GM23338 (cell line): Measurements from ENCODE around the gene UBE2F. TPM values are rescaled to one million over a fixed set of nuclear protein-coding genes. Genes with fewer than 3 reads are reported as not detected.

Experiments
- ATAC-seq: fragments of 200-7000 bp; cut with Tn5 transposase; 3 replicates; pipeline ENCODE4 v1.9.1; 2020
- DNase-seq: peaks from one replicate; pipeline ENCODE4 v3.0.0-alpha.2; 2015; ENCODE audit warnings: low spot score
- H2AFZ ChIP-seq: fragments of 200-600 bp; sonication (generic); 2 replicates; pipeline ENCODE4 v1.8.0; 2016; ENCODE audit warnings: antibody characterized with exemption, mild to moderate bottlenecking, moderate library complexity
- H3F3A ChIP-seq: fragments of 200-600 bp; sonication (generic); replicated peaks from 2 replicates; pipeline ENCODE4 v1.8.0; 2017; ENCODE audit warnings: antibody characterized with exemption, mixed run types, low read depth
- H3K27ac ChIP-seq: fragments of 200-600 bp; sonication (generic); 2 replicates; pipeline ENCODE4 v1.6.1; 2016; ENCODE audit warnings: low read depth
- H3K27me3 ChIP-seq: fragments of 200-600 bp; sonication (generic); 2 replicates; pipeline ENCODE4 v1.8.0; 2016; ENCODE audit warnings: mild to moderate bottlenecking, mixed run types, moderate library complexity; ENCODE audit not compliant: insufficient read depth
- H3K36me3 ChIP-seq: fragments of 200-600 bp; sonication (generic); 2 replicates; pipeline ENCODE4 v1.8.0; 2016; ENCODE audit warnings: mild to moderate bottlenecking; ENCODE audit not compliant: insufficient read depth
- H3K4me1 ChIP-seq: fragments of 200-600 bp; sonication (generic); 2 replicates; pipeline ENCODE4 v1.8.0; 2016; ENCODE audit warnings: mild to moderate bottlenecking, moderate library complexity; ENCODE audit not compliant: insufficient read depth
- H3K4me2 ChIP-seq: fragments of 200-600 bp; sonication (generic); 2 replicates; pipeline ENCODE4 v1.7.1; 2017; ENCODE audit warnings: mixed run types
- H3K4me3 ChIP-seq: fragments of 200-600 bp; sonication (generic); 2 replicates; pipeline ENCODE4 v1.6.1; 2016; ENCODE audit warnings: mixed run types
- H3K79me2 ChIP-seq: fragments of 200-600 bp; sonication (generic); replicated peaks from 2 replicates; pipeline ENCODE4 v1.8.0; 2017; ENCODE audit warnings: mild to moderate bottlenecking; ENCODE audit not compliant: insufficient read depth
- H3K9me2 ChIP-seq: fragments of 200-600 bp; sonication (generic); 2 replicates; pipeline ENCODE4 v1.8.0; 2017; ENCODE audit not compliant: insufficient read depth
- H4K20me1 ChIP-seq: fragments of 200-600 bp; sonication (generic); replicated peaks from 2 replicates; pipeline ENCODE4 v1.8.0; 2017; ENCODE audit warnings: mild to moderate bottlenecking; ENCODE audit not compliant: insufficient read depth
- H3K27ac Mint-ChIP-seq: 2 replicates; pipeline ENCODE4 v1.8.0; 2020; ENCODE audit warnings: inconsistent platforms, mild to moderate bottlenecking, moderate library complexity, mixed read lengths
- H3K27me3 Mint-ChIP-seq: 3 replicates; pipeline ENCODE4 v1.8.0; 2022; ENCODE audit warnings: low read depth, mild to moderate bottlenecking, moderate library complexity, mixed read lengths, inconsistent platforms; ENCODE audit not compliant: insufficient read depth, poor library complexity
- H3K36me3 Mint-ChIP-seq: 3 replicates; pipeline ENCODE4 v1.8.0; 2021; ENCODE audit warnings: low read depth, mild to moderate bottlenecking, inconsistent platforms, moderate library complexity, mixed read lengths
- H3K4me1 Mint-ChIP-seq: 3 replicates; pipeline ENCODE4 v1.8.0; 2020; ENCODE audit warnings: mild to moderate bottlenecking, inconsistent platforms, mixed read lengths
- H3K4me3 Mint-ChIP-seq: 3 replicates; pipeline ENCODE4 v1.8.0; 2021; ENCODE audit warnings: moderate library complexity, mild to moderate bottlenecking, inconsistent platforms, mixed read lengths
- H3K9me3 Mint-ChIP-seq: 3 replicates; pipeline ENCODE4 v1.8.0; 2020; ENCODE audit warnings: moderate library complexity, mild to moderate bottlenecking, inconsistent platforms, mixed read lengths
- CREB1 ChIP-seq: fragments of 250-450 bp; sonication (Bioruptor Pico); IDR thresholded peaks from 2 replicates; pipeline ENCODE4 v1.5.0; 2020; ENCODE audit warnings: low read depth, mild to moderate bottlenecking, moderate library complexity
- EZH2 ChIP-seq: fragments of 200-600 bp; sonication (generic); IDR thresholded peaks from one replicate; pipeline ENCODE4 v1.8.0; 2017; ENCODE audit warnings: antibody characterized with exemption, mild to moderate bottlenecking, low read depth; ENCODE audit not compliant: unreplicated experiment
- EZH2phosphoT487 ChIP-seq: fragments of 200-600 bp; sonication (generic); IDR thresholded peaks from one replicate; pipeline ENCODE4 v1.8.1; 2018; ENCODE audit warnings: antibody characterized with exemption; ENCODE audit not compliant: unreplicated experiment
- JUNB ChIP-seq: IDR thresholded peaks from one replicate; pipeline ENCODE4 v1.6.1; 2016; ENCODE audit warnings: antibody characterized with exemption; ENCODE audit not compliant: unreplicated experiment
- NANOG ChIP-seq: IDR thresholded peaks from 2 replicates; pipeline ENCODE4 v1.6.1; 2016; ENCODE audit warnings: antibody characterized with exemption, borderline replicate concordance
- POLR2AphosphoS5 ChIP-seq: IDR thresholded peaks from 2 replicates; pipeline ENCODE4 v1.6.1; 2016; ENCODE audit warnings: antibody characterized with exemption, low read depth
- STAT1 ChIP-seq: IDR thresholded peaks from one replicate; pipeline ENCODE4 v1.6.1; 2016; ENCODE audit warnings: antibody characterized with exemption; ENCODE audit not compliant: unreplicated experiment
- ZNF114 ChIP-seq: fragments of 250-450 bp; sonication (Bioruptor Pico); IDR thresholded peaks from 2 replicates; pipeline ENCODE4 v1.5.0; 2020; ENCODE audit warnings: mild to moderate bottlenecking, moderate library complexity
- ZNF331 ChIP-seq: fragments of 250-450 bp; sonication (Bioruptor Pico); IDR thresholded peaks from 2 replicates; pipeline ENCODE4 v1.5.0; 2020; ENCODE audit warnings: low read depth, mild to moderate bottlenecking, moderate library complexity
- polyA plus RNA-seq: library from polyadenylated mRNA; unstranded; fragments of >200 nt; fragmentation: Nextera tagmentation; extraction: Ambion mirVana; gene quantifications from 2 replicates; pipeline ENCODE4 v1.2.1, GENCODE V29; 2016
- total RNA-seq: library from RNA; depleted of rRNA; stranded (reverse); fragments of >200 nt; shearing (Covaris generic); gene quantifications from 2 replicates; pipeline ENCODE4 v1.2.3, GENCODE V29; 2014
- TF ChIP-seq, protein P1 (sequence below): IDR thresholded peaks from 2 replicates; pipeline ENCODE4 v1.6.1; 2016; ENCODE audit warnings: antibody characterized with exemption
- TF ChIP-seq, protein P2 (sequence below): IDR thresholded peaks from one replicate; pipeline ENCODE4 v1.6.1; 2018; ENCODE audit warnings: antibody characterized with exemption; ENCODE audit not compliant: unreplicated experiment
- TF ChIP-seq, protein P3 (sequence below), 2 experiments: fragments of 200-600 bp in 1 of 2; sonication (generic) in 1 of 2; conservative IDR thresholded peaks; 2 replicates each; pipeline versions ENCODE4 v1.5.1 to v1.6.1; 2016 to 2017; ENCODE audit warnings: antibody characterized with exemption in 2 of 2, low read depth in 2 of 2, mild to moderate bottlenecking in 2 of 2, moderate library complexity in 1 of 2

The UBE2F gene
- total and polyA plus RNA-seq, 2 experiments from 2014 or later: 98.2 to 106 TPM

DNA sequence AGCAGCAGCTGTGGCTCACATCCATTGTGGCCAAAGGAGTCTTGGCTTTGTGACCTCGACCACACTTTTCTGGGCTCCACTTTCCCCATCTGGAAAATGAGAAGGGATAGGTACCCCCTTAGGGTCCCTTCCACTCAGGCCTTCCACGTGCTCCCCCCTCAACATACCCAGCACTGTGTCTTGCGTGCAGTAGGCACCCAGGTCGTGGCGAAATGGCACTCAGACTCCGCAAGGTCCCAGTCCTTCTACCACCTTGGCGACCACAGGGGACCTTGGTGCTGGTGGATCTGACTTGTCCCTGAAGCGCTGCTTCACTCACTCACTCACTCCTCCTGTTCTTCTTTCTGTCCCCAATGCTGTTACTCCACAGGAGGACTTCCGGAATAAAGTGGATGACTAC lies 74.1 kb downstream of the UBE2F start:
- Histone ChIP-seq H3F3A (no peaks in the 10 kb centered on the region), H3K27ac (no peak overlapping the region), H3K79me2 (no peaks in the 10 kb centered on the region), H3K4me1 (no peaks in the 10 kb centered on the region), H3K27me3 (no peaks in the 10 kb centered on the region), H4K20me1 (0 out of 2 replicates have a peak, but pooled peaks cover 7% of the 10 kb centered on the region), H3K36me3 (peaks cover 8% of the 10 kb centered on the region), H3K4me3 (no peak overlapping the region), H3K4me2 (no peak overlapping the region), H2AFZ (no peak overlapping the region), H3K9me2 (no peaks in the 10 kb centered on the region)
- no peaks in the 10 kb centered on the region for H3K27me3 Mint-ChIP-seq
- no peak overlapping the region for H3K4me3 Mint-ChIP-seq
- TF ChIP-seq, protein P1, sequence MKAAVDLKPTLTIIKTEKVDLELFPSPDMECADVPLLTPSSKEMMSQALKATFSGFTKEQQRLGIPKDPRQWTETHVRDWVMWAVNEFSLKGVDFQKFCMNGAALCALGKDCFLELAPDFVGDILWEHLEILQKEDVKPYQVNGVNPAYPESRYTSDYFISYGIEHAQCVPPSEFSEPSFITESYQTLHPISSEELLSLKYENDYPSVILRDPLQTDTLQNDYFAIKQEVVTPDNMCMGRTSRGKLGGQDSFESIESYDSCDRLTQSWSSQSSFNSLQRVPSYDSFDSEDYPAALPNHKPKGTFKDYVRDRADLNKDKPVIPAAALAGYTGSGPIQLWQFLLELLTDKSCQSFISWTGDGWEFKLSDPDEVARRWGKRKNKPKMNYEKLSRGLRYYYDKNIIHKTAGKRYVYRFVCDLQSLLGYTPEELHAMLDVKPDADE: no peak
- TF ChIP-seq EZH2 (no peak), CREB1 (CRISPR knock-in tag) (no peak), POLR2AphosphoS5 (no peak), EZH2phosphoT487 (no peak), JUNB (no peak), ZNF331 (CRISPR knock-in tag) (no peak)
- TF ChIP-seq, protein P2, sequence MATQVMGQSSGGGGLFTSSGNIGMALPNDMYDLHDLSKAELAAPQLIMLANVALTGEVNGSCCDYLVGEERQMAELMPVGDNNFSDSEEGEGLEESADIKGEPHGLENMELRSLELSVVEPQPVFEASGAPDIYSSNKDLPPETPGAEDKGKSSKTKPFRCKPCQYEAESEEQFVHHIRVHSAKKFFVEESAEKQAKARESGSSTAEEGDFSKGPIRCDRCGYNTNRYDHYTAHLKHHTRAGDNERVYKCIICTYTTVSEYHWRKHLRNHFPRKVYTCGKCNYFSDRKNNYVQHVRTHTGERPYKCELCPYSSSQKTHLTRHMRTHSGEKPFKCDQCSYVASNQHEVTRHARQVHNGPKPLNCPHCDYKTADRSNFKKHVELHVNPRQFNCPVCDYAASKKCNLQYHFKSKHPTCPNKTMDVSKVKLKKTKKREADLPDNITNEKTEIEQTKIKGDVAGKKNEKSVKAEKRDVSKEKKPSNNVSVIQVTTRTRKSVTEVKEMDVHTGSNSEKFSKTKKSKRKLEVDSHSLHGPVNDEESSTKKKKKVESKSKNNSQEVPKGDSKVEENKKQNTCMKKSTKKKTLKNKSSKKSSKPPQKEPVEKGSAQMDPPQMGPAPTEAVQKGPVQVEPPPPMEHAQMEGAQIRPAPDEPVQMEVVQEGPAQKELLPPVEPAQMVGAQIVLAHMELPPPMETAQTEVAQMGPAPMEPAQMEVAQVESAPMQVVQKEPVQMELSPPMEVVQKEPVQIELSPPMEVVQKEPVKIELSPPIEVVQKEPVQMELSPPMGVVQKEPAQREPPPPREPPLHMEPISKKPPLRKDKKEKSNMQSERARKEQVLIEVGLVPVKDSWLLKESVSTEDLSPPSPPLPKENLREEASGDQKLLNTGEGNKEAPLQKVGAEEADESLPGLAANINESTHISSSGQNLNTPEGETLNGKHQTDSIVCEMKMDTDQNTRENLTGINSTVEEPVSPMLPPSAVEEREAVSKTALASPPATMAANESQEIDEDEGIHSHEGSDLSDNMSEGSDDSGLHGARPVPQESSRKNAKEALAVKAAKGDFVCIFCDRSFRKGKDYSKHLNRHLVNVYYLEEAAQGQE: no peak
- DNase-seq (no peak), ATAC-seq (no peak)
- no peaks in the 10 kb centered on the region for H3K9me3 Mint-ChIP-seq
- H3K36me3 Mint-ChIP-seq: peaks cover 35% of the 10 kb centered on the region
- no peaks in the 10 kb centered on the region for H3K4me1 Mint-ChIP-seq
- H3K27ac Mint-ChIP-seq: no peak overlapping the region

DNA sequence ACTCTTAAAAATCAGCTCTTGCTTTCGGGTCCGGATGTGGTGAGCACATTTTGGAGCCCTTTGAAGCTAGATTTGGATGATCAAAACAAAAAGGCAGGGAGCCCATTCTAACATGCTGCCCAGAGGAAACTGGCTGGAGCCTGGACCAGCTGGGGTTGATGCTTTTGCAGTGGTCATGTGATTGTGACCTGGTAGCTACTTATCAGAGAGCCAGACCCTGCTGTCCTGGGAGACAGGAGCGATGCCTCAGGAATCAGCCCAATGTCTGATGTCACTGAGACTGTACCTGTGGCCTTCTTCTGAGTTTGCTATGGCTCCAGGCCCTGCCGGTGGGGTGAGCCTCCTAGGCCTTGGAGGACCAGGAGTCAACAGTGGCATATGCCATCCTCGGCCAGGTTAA lies 75.3 kb downstream of the UBE2F start:
- H3K27me3 ChIP-seq: no peaks in the 10 kb centered on the region
- H4K20me1 ChIP-seq: 0 out of 2 replicates have a peak, but pooled peaks cover 6% of the 10 kb centered on the region
- H3K4me2 ChIP-seq: no peak overlapping the region
- no peak overlapping the region for H2AFZ ChIP-seq
- Mint-ChIP-seq H3K9me3 (peaks cover 3% of the 10 kb centered on the region; the same call in 2 of the 3 replicates), H3K27ac (no peak overlapping the region), H3K27me3 (no peaks in the 10 kb centered on the region), H3K4me3 (no peak overlapping the region), H3K36me3 (peaks cover 35% of the 10 kb centered on the region; the same call in 2 of the 3 replicates), H3K4me1 (no peaks in the 10 kb centered on the region)
- no peak overlapping the region for H3K4me3 ChIP-seq
- H3K4me1 ChIP-seq: no peaks in the 10 kb centered on the region
- no peaks in the 10 kb centered on the region for H3F3A ChIP-seq
- H3K9me2 ChIP-seq: no peaks in the 10 kb centered on the region
- DNase-seq (no peak), ATAC-seq (no peak)
- H3K27ac ChIP-seq: no peak overlapping the region
- H3K36me3 ChIP-seq: peaks cover 8% of the 10 kb centered on the region
- no peaks in the 10 kb centered on the region for H3K79me2 ChIP-seq
- TF ChIP-seq STAT1: no peak
- TF ChIP-seq POLR2AphosphoS5: no peak
- TF ChIP-seq ZNF114 (CRISPR knock-in tag): no peak
- TF ChIP-seq, protein P2: no peak
- TF ChIP-seq ZNF331 (CRISPR knock-in tag): no peak
- TF ChIP-seq EZH2: no peak
- no peak for TF ChIP-seq EZH2phosphoT487
- TF ChIP-seq, protein P1: no peak
- TF ChIP-seq, protein P3, sequence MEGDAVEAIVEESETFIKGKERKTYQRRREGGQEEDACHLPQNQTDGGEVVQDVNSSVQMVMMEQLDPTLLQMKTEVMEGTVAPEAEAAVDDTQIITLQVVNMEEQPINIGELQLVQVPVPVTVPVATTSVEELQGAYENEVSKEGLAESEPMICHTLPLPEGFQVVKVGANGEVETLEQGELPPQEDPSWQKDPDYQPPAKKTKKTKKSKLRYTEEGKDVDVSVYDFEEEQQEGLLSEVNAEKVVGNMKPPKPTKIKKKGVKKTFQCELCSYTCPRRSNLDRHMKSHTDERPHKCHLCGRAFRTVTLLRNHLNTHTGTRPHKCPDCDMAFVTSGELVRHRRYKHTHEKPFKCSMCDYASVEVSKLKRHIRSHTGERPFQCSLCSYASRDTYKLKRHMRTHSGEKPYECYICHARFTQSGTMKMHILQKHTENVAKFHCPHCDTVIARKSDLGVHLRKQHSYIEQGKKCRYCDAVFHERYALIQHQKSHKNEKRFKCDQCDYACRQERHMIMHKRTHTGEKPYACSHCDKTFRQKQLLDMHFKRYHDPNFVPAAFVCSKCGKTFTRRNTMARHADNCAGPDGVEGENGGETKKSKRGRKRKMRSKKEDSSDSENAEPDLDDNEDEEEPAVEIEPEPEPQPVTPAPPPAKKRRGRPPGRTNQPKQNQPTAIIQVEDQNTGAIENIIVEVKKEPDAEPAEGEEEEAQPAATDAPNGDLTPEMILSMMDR (conservative IDR thresholded peaks at IDR 0.05; ENCODE audit: low read depth in 2 of 2): no peak
- TF ChIP-seq CREB1 (CRISPR knock-in tag): no peak
- no peak for TF ChIP-seq NANOG
- TF ChIP-seq JUNB: no peak
